TTC549 (cell line): ENCODE measurements around the gene CSPG4.

Source experiments
- FAIRE-seq: peaks from 2 replicates; lab custom pipeline; 2012; peaks lifted over from hg19 to GRCh38; lab: Jason Lieb, UNC

Gene CSPG4

GRCh38 chr15:75669191-75669878 lies 43.3 kb downstream of the CSPG4 start:
- FAIRE-seq: no peak

DNA sequence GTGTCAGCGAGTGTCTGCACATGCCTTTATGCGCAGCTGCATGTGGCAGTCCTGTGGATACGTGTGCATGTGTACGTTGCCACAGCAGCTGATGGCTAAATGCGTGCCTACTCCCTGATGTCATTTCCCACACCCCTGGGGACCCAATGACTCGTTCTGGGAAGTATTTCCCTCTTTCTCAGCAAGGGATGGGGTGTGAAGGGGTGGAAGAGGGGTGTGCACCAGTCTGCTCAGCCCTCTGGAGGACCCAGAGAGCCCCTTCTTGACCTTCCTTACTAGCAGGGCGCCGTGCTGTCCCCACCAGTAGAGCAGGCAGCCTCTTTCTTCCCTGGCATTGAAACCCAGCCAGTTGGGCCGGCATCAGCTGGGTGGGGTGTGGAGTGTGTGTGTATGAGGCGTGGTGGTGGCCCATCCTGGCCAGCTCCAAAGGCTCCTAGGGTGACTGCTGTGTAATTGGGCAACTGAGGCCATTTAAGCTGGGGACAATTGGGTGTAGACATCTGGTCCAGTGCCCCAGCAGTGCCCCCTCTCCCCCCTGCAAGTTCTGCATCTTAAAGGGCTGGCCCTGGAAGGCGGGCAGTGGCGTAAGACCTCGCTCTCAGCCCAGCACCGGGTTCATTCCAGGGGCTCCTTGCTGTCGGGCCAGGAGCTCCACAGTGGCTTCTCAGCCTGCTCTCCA lies 45.7 kb downstream of the CSPG4 start:
- FAIRE-seq: no peak

DNA sequence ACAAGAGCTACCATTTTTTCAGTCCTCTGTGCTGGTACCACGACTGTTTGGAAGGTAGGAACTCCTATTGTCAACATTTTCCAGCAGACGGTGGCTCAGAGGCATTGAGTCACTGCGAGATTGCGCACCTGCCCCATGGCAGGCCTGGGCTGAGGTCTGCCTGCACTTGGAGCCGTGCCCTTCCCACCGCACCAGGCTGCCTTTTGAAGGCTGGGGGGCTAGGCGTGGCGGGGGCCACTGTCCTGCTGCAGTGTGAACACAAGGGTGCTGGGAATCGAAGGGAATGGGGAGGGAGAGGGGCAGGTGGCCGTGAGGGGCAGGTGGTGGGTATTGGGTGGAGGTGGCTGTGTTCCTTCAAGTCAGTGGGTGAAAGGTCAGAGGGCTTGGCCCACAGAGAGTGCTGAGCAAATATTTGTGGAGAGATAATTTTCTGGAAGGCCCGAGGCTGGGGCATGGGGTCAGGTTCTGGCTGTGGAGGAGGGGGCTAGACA lies 48.7 kb downstream of the CSPG4 start:
- no peak for FAIRE-seq

DNA sequence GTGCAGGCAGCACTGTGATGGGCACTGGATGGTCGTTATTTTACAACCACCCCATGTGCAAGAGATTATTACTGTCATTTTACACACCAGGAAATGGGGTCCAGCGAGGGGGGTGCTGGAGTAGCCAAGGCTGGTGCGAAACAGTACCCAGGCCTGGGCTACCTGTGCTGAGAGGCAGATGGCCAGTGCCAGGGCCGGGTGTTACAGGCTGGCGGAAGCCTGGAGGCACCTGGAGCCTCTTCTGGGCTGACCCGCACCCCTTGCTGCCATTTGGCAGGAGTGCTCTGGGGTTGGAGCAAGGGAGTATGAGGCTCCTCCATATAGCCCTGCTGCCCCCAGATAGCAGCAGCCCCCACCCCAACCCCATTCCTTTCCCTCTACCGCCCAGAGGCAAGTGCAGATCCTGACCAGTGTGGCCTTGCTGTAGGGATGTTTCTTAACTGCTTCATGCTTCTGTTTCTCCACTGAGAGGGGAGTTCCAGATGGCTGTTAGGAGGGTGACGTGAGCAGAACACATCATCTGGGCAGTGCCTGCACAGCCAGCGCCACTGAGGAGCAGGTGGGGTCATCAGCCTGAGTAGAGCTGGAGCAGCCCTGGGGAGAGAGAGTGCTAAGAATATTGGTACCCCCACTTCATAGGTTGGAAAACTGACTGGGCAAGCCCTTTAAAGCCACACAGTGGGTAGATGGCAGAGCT lies 49.7 kb downstream of the CSPG4 start:
- no peak for FAIRE-seq

DNA sequence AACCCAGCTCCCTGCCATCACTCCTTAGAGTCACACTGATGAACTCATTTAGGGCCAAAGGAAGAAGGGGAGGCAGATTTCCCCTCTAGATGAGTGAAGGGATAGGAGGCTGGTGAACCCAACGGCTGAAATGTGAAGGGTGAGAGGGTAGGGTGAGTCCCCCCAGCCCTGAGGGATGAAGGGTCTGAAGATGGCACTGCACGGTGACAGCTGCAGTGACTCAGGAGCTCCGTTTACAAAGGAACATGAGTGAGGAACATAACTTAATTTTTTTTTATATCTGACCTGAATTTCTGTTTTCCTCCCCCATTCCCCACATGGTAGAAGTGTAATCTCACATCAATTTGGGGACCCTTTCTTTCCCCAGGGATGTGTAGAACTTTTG lies 50.9 kb downstream of the CSPG4 start:
- no peak for FAIRE-seq

DNA sequence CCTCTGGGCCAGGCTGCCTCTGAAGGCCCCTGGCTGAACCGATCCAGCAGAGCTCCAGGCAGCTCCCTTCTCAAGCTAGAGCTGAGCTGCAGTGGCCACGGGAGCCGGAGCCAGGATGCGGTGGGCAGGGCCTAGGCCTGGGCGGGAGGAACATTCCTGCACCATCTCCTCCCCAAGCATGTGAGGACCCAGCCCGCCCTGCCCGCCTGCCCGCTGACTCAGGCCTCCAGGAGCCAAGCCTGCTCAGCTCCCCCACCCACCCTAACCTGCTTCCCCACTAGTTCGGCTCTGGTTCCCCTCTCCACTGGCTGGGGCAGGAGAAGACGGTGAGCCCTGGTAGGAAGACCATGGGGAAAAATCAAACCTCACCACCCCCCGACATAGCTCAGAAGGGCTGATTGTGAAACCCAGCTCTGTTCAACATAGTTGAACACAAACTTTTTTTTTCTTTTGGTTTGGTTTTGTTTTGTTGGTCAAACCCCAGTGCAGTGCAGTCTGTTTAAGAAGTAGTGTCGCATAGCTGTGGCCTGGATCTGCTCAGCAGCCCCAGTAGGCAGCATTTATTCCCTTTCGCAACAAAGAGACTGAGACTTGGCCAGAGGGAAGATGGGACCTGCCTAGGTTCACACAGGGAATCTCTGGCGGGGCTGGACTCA lies 51.4 kb downstream of the CSPG4 start:
- no peak for FAIRE-seq

DNA sequence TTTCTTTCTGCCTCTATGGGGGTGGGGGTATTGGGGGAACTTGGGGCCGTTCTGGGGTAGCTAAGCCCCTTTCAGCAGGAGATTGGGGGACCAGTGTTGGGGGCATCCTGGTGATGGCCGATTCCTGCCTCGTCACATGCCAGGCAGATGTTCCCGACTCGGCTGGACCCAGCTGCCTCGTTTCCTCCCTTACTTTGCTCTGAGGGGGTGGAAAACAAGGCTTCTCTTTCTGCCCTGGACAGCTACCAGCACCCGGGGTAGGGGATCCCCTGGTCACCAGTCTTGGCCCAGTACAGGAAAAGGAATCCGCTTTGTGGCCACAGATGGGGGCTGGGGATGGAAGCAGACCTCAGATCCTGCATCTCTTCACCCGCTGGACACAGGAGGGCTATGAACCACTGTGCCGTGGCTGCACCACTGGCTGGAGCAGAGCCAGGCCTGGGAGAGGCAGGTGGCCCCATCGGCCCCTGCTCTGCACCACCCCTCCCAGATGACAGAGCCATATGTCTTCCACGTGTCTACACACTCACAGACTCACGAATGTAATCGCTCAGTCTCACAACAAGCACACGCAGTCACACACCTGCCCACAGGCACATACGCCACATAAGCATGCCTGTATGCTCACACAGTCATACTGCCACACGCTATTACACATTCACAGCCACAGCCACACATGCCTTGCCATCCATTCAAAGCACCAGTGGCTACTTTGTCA lies 52.6 kb downstream of the CSPG4 start:
- no peak for FAIRE-seq

DNA sequence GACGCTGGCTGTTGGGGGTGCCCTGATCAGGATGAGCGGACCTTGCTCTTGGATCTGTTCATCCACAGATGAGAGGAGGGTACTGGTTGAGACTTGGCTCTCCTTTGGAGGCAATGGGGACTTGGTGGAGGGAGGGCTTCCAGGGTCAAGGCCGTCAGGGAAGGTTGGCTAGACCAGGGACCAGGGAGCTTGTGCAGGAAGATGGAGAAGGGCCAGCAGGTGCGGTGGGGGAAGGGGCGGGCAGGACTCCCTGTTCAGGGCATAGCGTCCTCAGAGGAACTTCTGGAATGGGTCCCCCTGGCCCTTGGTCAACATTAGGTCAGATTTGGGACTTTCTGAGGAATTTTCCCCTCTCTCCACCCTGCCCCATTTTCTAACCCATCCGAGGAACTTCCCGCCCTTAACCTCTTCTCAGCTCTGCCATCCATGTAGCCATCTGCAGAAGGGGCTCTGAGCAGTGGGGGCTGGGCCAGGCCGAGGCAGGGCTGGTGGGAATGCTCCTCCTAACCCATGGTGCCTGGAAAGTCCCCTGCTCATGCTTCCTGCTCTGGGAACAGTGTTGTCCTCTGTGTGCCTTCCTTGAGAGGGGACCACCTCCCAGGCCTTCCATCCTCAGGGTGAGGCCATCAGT lies 53.4 kb downstream of the CSPG4 start:
- no peak for FAIRE-seq

- FAIRE-seq: no peak
These were observed 55.8 kb downstream of the CSPG4 start for GRCh38 chr15:75656813-75657212.

DNA sequence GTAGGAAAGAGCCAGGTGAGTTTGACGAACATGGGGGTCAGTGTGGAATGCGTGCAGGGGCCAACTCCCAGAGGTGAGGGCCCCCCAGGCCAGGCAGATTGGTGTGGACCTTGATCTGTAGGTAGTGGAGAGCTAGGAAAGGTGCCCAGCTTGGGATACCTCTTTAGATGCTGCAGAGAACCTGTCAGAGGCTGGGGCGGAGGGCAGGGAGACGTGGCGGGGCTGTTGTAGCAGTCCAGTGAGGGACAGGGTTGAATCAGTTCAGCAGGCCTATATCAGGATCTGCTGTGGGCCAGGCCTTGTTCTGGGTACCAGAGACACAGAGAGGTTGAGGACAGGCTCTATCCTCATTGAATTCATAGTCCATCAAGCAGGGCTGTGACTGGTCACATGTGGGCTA lies 56.3 kb downstream of the CSPG4 start:
- FAIRE-seq: no peak

- no peak for FAIRE-seq
These were observed 56.7 kb downstream of the CSPG4 start for GRCh38 chr15:75655931-75656330.

GRCh38 chr15:75654201-75654907 lies 58.3 kb downstream of the CSPG4 start:
- FAIRE-seq: no peak

DNA sequence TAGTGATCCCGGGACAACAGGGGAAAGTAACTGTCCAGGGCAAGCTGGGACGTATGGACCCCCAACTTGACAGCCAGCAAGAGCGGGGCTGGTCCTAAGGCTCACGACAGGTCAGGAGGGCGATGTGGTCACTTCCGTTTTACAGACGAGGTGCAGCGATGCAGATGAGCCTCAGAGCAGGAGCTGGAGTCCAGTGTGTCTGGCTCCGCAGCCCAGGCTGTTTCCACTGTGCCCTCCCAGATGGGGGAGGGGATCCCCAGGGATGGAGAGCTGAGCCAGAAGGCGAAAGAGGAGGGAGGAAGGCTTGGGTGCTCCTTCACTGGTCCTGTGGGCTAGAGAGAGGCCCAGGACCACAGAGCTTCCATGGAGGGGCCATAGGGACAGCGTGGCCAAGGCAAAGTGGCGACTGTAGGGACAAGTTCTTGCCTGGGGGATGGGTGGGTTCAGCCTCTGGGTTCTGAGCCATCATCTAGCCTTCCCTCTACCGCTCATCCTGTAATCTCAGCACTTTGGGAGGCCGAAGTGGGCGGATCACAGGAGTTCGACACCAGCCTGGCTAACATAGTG lies 59.2 kb downstream of the CSPG4 start:
- no peak for FAIRE-seq

- FAIRE-seq: no peak
These were observed 60.7 kb downstream of the CSPG4 start for GRCh38 chr15:75651810-75652543.

- FAIRE-seq: no peak
These were observed 61.5 kb downstream of the CSPG4 start for GRCh38 chr15:75650908-75651809.

GRCh38 chr15:75649848-75650247 lies 62.8 kb downstream of the CSPG4 start:
- no peak for FAIRE-seq

- FAIRE-seq: no peak
These were observed 63.4 kb downstream of the CSPG4 start for GRCh38 chr15:75649045-75649761.
